HG03575 (cell line): ENCODE results near the gene EPHA3.

Experiments
- ATAC-seq: cut with Tn5 transposase; IDR thresholded peaks from one replicate; pipeline ENCODE4 v1.9.1; 2021; ENCODE audit not compliant: unreplicated experiment, insufficient number of reproducible peaks, low FRiP score; ENCODE audit errors: extremely low read depth

The EPHA3 gene

GRCh38 chr3:89216016-89216739 is 108.8 kb downstream of the EPHA3 start:
- no peak for ATAC-seq

GRCh38 chr3:89217148-89217685 is 109.8 kb downstream of the EPHA3 start:
- ATAC-seq = no peak

- ATAC-seq = no peak
Observed at GRCh38 chr3:89221924-89222323, 114.5 kb downstream of the EPHA3 start.

GRCh38 chr3:89223188-89223587 is 115.8 kb downstream of the EPHA3 start:
- ATAC-seq = no peak

GRCh38 chr3:89227218-89227617 is 119.8 kb downstream of the EPHA3 start:
- ATAC-seq = no peak

- no peak for ATAC-seq
Observed at GRCh38 chr3:89227634-89228033, 120.2 kb downstream of the EPHA3 start.

GRCh38 chr3:89232155-89232554 is 124.7 kb downstream of the EPHA3 start:
- no peak for ATAC-seq

GRCh38 chr3:89234620-89235019 is 127.2 kb downstream of the EPHA3 start:
- no peak for ATAC-seq

GRCh38 chr3:89238846-89239245 is 131.4 kb downstream of the EPHA3 start:
- no peak for ATAC-seq

GRCh38 chr3:89239774-89240173 is 132.4 kb downstream of the EPHA3 start:
- ATAC-seq = no peak

- ATAC-seq = no peak
Observed at GRCh38 chr3:89245612-89246011, 138.2 kb downstream of the EPHA3 start.

GRCh38 chr3:89246326-89246725 is 138.9 kb downstream of the EPHA3 start:
- ATAC-seq = no peak

- ATAC-seq = no peak
Observed at GRCh38 chr3:89250742-89251141, 143.3 kb downstream of the EPHA3 start.

GRCh38 chr3:89252016-89252415 is 144.6 kb downstream of the EPHA3 start:
- ATAC-seq = no peak

- ATAC-seq = no peak
Observed at GRCh38 chr3:89252860-89253259, 145.4 kb downstream of the EPHA3 start.

GRCh38 chr3:89256395-89256794 is 149.0 kb downstream of the EPHA3 start:
- no peak for ATAC-seq

- no peak for ATAC-seq
Observed at GRCh38 chr3:89256882-89257281, 149.5 kb downstream of the EPHA3 start.

GRCh38 chr3:89260721-89261120 is 153.3 kb downstream of the EPHA3 start:
- no peak for ATAC-seq

GRCh38 chr3:89261673-89262072 is 154.3 kb downstream of the EPHA3 start:
- no peak for ATAC-seq

- no peak for ATAC-seq
Observed at GRCh38 chr3:89262309-89262929, 155.0 kb downstream of the EPHA3 start.
